Measurements from ENCODE around the gene FHL2.
"Not testable (repeated sequence)": the region's sequence is repeated elsewhere in the genome, so short reads cannot be mapped to it uniquely, and the experiment has no call there.

The FHL2 gene

GRCh38 chr2:105437708-105438103 is 38.9 kb upstream of the FHL2 start:
- Histone ChIP-seq H3K4me1 (ENCODE audit: control insufficient read depth, insufficient read depth, low read length, poor library complexity, severe bottlenecking) (peaks cover 4% of the 10 kb centered on the region), H3K4me3 (ENCODE audit: extremely low read depth, insufficient read depth, low read length, poor library complexity, severe bottlenecking) (no peak overlapping the region), H3K9me3 (ENCODE audit: control insufficient read depth, low read length) (no peaks in the 10 kb centered on the region), H3K36me3 (ENCODE audit: control insufficient read depth, insufficient read depth, low read length) (no peaks in the 10 kb centered on the region), H3K27ac (ENCODE audit: low read depth, low read length, severe bottlenecking) (no peak overlapping the region)
- 96% methylated on average over 3 of the region's 3 CpGs for WGBS, 2 experiments (ENCODE audit: insufficient coverage in 2 of 2)

DNA sequence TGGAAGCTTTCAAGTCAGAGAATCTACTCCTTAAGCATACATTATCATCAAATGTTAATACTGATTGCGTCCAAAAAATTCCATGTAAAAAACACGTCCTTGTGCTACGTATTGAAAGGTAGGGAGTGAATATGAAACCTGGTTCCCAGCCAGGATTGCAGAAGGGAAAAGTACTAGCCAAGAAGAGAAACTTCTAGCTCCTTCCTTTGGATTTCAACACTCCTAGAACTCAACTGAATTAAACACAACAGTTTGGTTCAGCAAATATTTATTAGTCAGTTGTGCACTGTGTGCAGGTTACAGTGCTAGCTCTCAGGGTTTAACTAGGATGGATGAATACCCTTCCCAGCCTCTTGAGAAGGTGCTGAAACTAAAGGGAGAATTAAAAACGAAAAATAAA is 33.9 kb upstream of the FHL2 start:
- WGBS, 2 experiments (ENCODE audit: insufficient coverage in 2 of 2), result no CpG with 5 or more reads among the region's 4 CpGs

GRCh38 chr2:105432044-105432399 is 33.2 kb upstream of the FHL2 start:
- Histone ChIP-seq H3K27ac (ENCODE audit: low read depth, low read length, severe bottlenecking) (no peak overlapping the region), H3K4me1 (ENCODE audit: control insufficient read depth, insufficient read depth, low read length, poor library complexity, severe bottlenecking) (no peaks in the 10 kb centered on the region), H3K36me3 (ENCODE audit: control insufficient read depth, insufficient read depth, low read length) (no peaks in the 10 kb centered on the region), H3K4me3 (ENCODE audit: extremely low read depth, insufficient read depth, low read length, poor library complexity, severe bottlenecking) (no peak overlapping the region), H3K9me3 (ENCODE audit: control insufficient read depth, low read length) (no peaks in the 10 kb centered on the region)
- 80% methylated on average over 1 of the region's 2 CpGs; no CpG with 5 or more reads in 1 of the 2 experiments for WGBS, 2 experiments (ENCODE audit: insufficient coverage in 2 of 2)

More for the DNA sequence above, 33.9 kb upstream of the FHL2 start:
- Histone ChIP-seq H3K27ac (ENCODE audit: low read depth, low read length, severe bottlenecking) (no peak overlapping the region), H3K4me1 (ENCODE audit: control insufficient read depth, insufficient read depth, low read length, poor library complexity, severe bottlenecking) (no peaks in the 10 kb centered on the region), H3K4me3 (ENCODE audit: extremely low read depth, insufficient read depth, low read length, poor library complexity, severe bottlenecking) (no peak overlapping the region), H3K36me3 (ENCODE audit: control insufficient read depth, insufficient read depth, low read length) (no peaks in the 10 kb centered on the region), H3K9me3 (ENCODE audit: control insufficient read depth, low read length) (no peaks in the 10 kb centered on the region)

- no peaks in the 10 kb centered on the region for H3K9me3 ChIP-seq (ENCODE audit: control insufficient read depth, low read length)
- H3K4me3 ChIP-seq (ENCODE audit: extremely low read depth, insufficient read depth, low read length, poor library complexity, severe bottlenecking), result no peak overlapping the region
- no peaks in the 10 kb centered on the region for H3K36me3 ChIP-seq (ENCODE audit: control insufficient read depth, insufficient read depth, low read length)
- no peak overlapping the region for H3K27ac ChIP-seq (ENCODE audit: low read depth, low read length, severe bottlenecking)
- H3K4me1 ChIP-seq (ENCODE audit: control insufficient read depth, insufficient read depth, low read length, poor library complexity, severe bottlenecking), result peaks cover 2% of the 10 kb centered on the region
- 67 to 85% methylated on average over 1 to 2 of the region's 4 CpGs for WGBS, 2 experiments (ENCODE audit: insufficient coverage in 2 of 2)
Observed at GRCh38 chr2:105431367-105432043, 32.7 kb upstream of the FHL2 start.

DNA sequence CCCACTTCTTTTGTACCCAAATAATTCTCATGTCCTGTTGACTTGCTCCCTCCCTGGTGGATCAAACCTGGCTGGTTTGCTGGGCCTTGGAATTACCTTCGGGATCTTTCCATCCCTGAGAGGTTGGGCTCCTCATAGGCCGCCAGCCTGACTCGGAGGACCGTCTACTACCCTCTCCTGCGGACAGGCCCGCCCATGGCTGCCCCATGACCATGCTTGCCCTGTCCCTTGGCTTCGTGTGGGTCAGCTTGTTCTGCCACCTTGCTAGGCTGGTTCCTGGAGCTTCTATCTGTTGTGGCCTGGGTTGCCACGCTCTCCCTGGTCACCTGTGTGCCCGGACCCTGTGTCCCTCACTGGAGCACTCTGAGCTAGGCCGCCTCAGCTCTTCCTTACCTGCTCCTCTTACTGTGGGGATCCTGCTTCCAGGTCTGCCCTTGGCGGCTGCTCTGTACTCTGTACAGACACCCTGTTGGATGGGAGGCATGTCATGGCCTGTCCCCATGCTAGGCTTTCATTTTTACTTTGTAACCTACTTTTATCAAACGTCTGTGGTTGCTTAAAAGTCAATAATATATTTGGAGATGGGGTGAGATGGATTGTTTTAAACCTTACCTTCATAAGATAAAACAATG is 29.7 kb upstream of the FHL2 start:
- Histone ChIP-seq H3K9me3 (ENCODE audit: control insufficient read depth, low read length) (no peaks in the 10 kb centered on the region), H3K4me1 (ENCODE audit: control insufficient read depth, insufficient read depth, low read length, poor library complexity, severe bottlenecking) (peaks cover 3% of the 10 kb centered on the region)

DNA sequence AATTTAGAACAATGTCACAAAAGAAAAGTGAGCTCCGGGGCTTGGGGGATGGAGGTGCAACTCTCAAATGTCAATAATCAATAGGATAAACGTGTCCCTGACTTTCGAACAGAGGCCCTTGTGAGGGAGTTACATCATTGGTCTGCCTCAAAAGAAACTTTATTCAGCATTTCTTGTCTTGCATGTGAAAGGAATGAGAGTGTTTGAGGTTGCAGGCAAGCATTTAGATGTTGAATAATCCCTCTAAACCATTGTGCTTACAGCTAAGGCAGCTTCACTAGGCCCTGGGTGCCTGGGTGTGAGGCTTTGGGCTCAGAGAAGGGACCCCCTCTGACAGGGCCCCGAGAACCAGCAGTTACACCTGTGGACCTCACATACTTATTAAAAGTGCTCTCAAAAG is 28.6 kb upstream of the FHL2 start:
- Histone ChIP-seq H3K4me3 (ENCODE audit: extremely low read depth, insufficient read depth, low read length, poor library complexity, severe bottlenecking) (no peak overlapping the region), H3K27ac (ENCODE audit: low read depth, low read length, severe bottlenecking) (no peak overlapping the region), H3K9me3 (ENCODE audit: control insufficient read depth, low read length) (no peaks in the 10 kb centered on the region), H3K4me1 (ENCODE audit: control insufficient read depth, insufficient read depth, low read length, poor library complexity, severe bottlenecking) (peaks cover 3% of the 10 kb centered on the region), H3K36me3 (ENCODE audit: control insufficient read depth, insufficient read depth, low read length) (no peaks in the 10 kb centered on the region)
- WGBS, 2 experiments (ENCODE audit: insufficient coverage in 2 of 2), result 40 to 80% methylated on average over 1 of the region's 4 CpGs

More for the DNA sequence above, 29.7 kb upstream of the FHL2 start:
- Histone ChIP-seq H3K4me3 (ENCODE audit: extremely low read depth, insufficient read depth, low read length, poor library complexity, severe bottlenecking) (no peak overlapping the region), H3K36me3 (ENCODE audit: control insufficient read depth, insufficient read depth, low read length) (no peaks in the 10 kb centered on the region), H3K27ac (ENCODE audit: low read depth, low read length, severe bottlenecking) (no peak overlapping the region)
- WGBS, 2 experiments (ENCODE audit: insufficient coverage in 2 of 2), result 89 to 92% methylated on average over 9 to 11 of the region's 12 CpGs

- 63 to 70% methylated on average over 3 to 6 of the region's 9 CpGs for WGBS, 2 experiments (ENCODE audit: insufficient coverage in 2 of 2)
Observed at GRCh38 chr2:105426626-105427292, 27.9 kb upstream of the FHL2 start.

GRCh38 chr2:105425936-105426625 is 27.2 kb upstream of the FHL2 start:
- Histone ChIP-seq H3K4me1 (ENCODE audit: control insufficient read depth, insufficient read depth, low read length, poor library complexity, severe bottlenecking) (peaks cover 3% of the 10 kb centered on the region), H3K27ac (ENCODE audit: low read depth, low read length, severe bottlenecking) (no peak overlapping the region), H3K4me3 (ENCODE audit: extremely low read depth, insufficient read depth, low read length, poor library complexity, severe bottlenecking) (no peak overlapping the region), H3K9me3 (ENCODE audit: control insufficient read depth, low read length) (no peaks in the 10 kb centered on the region), H3K36me3 (ENCODE audit: control insufficient read depth, insufficient read depth, low read length) (no peaks in the 10 kb centered on the region)
- WGBS, 2 experiments (ENCODE audit: insufficient coverage in 2 of 2), result 25 to 29% methylated on average over 2 of the region's 6 CpGs

More at GRCh38 chr2:105426626-105427292, 27.9 kb upstream of the FHL2 start:
- Histone ChIP-seq H3K27ac (ENCODE audit: low read depth, low read length, severe bottlenecking) (no peak overlapping the region), H3K36me3 (ENCODE audit: control insufficient read depth, insufficient read depth, low read length) (no peaks in the 10 kb centered on the region), H3K4me1 (ENCODE audit: control insufficient read depth, insufficient read depth, low read length, poor library complexity, severe bottlenecking) (peaks cover 3% of the 10 kb centered on the region), H3K4me3 (ENCODE audit: extremely low read depth, insufficient read depth, low read length, poor library complexity, severe bottlenecking) (no peak overlapping the region), H3K9me3 (ENCODE audit: control insufficient read depth, low read length) (no peaks in the 10 kb centered on the region)

GRCh38 chr2:105424836-105425235 is 26.0 kb upstream of the FHL2 start:
- 100% methylated on average over 1 of the region's 3 CpGs; no CpG with 5 or more reads in 1 of the 2 experiments for WGBS, 2 experiments (ENCODE audit: insufficient coverage in 2 of 2)
- not testable (repeated sequence) for H3K27ac ChIP-seq (ENCODE audit: low read depth, low read length, severe bottlenecking); H3K36me3 ChIP-seq (ENCODE audit: control insufficient read depth, insufficient read depth, low read length); H3K9me3 ChIP-seq (ENCODE audit: control insufficient read depth, low read length); H3K4me1 ChIP-seq (ENCODE audit: control insufficient read depth, insufficient read depth, low read length, poor library complexity, severe bottlenecking); H3K4me3 ChIP-seq (ENCODE audit: extremely low read depth, insufficient read depth, low read length, poor library complexity, severe bottlenecking)

DNA sequence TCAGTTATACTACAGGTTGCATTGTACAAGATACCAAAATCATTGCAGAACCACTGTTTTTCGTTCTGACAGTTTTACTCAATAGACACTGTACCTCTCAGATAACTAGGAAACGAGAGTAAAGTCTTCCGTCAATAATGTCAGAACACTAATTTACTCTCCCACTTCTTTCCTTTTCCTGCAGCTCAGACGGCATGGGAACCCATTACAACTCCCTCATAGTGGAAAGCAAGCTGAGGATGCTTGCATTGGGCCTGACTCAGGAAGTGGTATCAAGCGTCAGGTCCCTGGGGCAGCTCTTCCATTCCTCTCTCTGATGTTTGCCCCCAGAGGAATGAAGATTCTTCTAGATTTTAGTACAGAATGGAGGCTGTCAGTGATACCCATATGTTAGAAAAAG is 23.9 kb upstream of the FHL2 start:
- no peak overlapping the region for H3K27ac ChIP-seq (ENCODE audit: low read depth, low read length, severe bottlenecking)
- no peak overlapping the region for H3K4me3 ChIP-seq (ENCODE audit: extremely low read depth, insufficient read depth, low read length, poor library complexity, severe bottlenecking)
- H3K9me3 ChIP-seq (ENCODE audit: control insufficient read depth, low read length), result no peaks in the 10 kb centered on the region
- WGBS, 2 experiments (ENCODE audit: insufficient coverage in 2 of 2), result 83 to 90% methylated on average over 5 of the region's 5 CpGs
- H3K36me3 ChIP-seq (ENCODE audit: control insufficient read depth, insufficient read depth, low read length), result no peaks in the 10 kb centered on the region
- H3K4me1 ChIP-seq (ENCODE audit: control insufficient read depth, insufficient read depth, low read length, poor library complexity, severe bottlenecking), result peaks cover 3% of the 10 kb centered on the region
